Activated CD4-positive, CD25-positive, alpha-beta regulatory T cell treated with anti-CD3 and anti-CD28 coated beads, Interleukin-2, amount 50 U/mL, for 16 hours (primary cell): Measurements from ENCODE around the gene RUNX1.
"Not testable (repeated sequence)": the region's sequence is repeated elsewhere in the genome, so short reads cannot be mapped to it uniquely, and the experiment has no call there.

Experiments used
- DNase-seq: peaks from one replicate; pipeline ENCODE4 v3.0.0-alpha.2; 2020; ENCODE audit warnings: low read depth, low spot score

Gene RUNX1

GRCh38 chr21:34970167-34970500 lies 79.0 kb downstream of the RUNX1 start:
- no peak for DNase-seq

DNA sequence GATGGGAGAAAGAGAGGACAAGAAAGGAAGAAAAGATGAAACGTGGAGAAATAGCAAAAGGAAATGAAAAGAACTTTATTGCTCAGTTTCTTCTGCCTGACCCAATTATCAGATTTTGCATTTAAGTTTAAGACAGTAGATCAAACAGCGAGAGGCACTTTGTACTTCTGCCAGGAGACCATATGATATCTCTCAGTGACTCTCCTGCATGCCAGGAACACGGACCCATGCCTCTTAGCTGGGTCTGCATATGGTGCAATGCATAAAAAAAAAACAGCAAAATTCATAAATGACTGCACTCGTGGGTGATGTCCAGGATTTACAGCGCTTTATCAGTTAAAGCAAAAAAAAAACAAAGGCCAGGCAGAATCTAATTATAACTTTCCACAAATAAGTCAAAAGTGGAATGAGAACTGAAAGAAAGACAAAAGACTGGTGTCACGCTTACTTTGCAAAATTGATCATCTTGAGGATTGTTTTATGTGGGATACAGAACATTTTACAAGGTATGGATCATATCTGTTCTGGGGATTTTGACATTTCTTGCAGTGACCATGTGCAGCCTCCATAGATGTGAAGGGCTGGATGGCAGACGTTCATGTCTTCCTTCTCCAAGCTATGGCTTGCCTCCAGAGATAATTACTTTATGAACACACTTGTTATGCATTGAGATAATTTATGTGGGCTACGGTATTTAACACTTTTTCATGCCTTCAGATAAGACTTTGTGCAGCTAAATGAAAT lies 79.5 kb downstream of the RUNX1 start:
- DNase-seq, result no peak

DNA sequence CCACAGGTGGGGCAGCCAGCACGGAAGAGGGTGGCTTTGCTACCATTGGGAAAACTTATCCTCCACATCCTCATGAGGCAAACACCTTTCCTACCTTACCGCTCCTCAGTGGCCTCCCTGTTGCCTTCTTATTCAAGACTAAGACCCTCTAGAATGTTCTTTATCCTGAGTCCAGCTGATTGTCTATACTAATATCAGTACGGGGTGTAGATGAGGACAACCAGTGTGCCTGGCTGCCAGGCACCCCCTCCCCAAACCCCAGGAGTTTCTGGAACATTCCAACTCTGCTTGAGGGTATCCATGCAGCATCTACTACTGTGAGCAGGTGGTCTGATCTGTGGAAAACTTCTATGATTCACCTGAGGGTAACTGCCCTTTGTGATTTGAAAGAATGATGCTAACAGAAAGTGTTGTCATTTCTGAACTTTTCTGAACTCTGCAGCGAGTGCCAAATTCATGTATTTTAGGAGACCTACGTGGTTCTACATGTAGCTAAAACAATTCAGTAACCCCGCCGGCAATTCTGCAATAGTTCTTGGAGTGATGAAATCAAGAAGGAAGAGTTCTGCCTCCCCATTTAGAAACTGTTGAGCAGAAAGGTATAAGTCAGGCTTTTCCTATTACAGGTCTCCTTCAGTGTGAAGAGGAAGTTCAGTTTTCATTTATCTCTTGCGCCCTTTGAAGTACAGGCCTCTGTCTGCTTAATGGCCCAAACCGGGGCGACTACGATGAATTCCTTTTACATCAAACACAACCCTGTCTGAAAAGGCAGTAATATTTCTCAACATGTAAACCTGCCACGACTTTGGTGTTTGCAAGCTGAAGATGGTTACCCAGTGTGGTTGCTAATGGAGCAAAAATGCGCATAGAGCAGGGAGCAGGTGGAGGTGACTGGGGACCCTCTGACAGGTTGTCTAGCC lies 80.4 kb downstream of the RUNX1 start:
- DNase-seq, result no peak

DNA sequence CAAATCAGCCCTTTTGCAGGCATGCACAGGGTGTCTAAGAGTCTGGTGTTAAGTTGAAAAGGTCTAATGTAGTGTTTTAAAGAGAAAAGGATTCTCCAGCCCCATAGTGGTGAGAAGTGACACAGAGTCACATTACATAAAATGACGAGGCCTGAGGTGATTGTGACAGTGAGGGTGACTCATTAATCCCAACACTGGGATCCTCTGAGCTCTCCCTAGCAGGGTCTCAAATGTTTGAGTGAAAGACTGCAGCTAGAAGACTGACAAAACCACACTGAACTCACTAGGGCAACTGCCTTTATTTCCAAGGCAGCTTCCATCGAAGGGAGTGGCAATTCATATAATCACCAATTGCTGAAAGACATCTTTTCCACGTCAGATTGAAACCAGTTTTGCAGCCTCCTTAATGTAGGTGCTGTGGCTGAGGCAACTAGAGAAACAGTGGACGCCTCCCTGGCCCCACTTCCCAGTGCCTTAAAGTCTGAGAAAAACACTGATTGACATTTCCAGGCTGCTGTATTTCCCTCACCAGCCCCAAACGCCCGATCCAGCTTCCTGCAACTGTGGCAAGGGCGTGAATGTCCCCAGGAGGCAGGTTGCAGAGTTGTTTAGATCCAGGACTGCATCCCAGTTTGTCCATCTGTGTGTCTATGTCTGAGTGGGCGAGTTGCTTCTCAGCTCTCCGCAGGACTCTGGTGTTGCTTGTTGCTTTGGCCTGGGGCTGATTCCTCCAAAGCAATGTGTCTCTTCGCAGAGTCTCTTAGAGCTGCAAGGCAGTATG lies 81.4 kb downstream of the RUNX1 start:
- no peak for DNase-seq

DNA sequence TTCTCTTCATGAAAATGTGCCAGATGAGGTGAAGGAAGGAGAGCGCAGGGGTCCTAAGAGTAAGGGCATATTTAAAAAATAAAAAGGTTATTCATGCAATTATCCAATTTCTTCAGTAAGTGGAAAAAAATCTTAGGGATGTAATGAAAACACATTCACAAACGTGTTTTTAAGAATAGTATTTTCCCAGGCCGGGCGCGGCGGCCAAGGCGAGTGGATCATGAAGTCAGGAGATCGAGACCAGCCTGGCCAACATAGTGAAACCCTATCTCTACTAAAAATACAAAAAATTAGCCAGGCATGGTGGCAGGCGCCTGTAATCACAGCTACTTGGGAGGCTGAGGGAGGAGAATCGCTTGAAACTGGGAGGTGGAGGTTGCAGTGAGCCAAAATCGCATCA lies 82.2 kb downstream of the RUNX1 start:
- DNase-seq, result not testable (repeated sequence)

DNA sequence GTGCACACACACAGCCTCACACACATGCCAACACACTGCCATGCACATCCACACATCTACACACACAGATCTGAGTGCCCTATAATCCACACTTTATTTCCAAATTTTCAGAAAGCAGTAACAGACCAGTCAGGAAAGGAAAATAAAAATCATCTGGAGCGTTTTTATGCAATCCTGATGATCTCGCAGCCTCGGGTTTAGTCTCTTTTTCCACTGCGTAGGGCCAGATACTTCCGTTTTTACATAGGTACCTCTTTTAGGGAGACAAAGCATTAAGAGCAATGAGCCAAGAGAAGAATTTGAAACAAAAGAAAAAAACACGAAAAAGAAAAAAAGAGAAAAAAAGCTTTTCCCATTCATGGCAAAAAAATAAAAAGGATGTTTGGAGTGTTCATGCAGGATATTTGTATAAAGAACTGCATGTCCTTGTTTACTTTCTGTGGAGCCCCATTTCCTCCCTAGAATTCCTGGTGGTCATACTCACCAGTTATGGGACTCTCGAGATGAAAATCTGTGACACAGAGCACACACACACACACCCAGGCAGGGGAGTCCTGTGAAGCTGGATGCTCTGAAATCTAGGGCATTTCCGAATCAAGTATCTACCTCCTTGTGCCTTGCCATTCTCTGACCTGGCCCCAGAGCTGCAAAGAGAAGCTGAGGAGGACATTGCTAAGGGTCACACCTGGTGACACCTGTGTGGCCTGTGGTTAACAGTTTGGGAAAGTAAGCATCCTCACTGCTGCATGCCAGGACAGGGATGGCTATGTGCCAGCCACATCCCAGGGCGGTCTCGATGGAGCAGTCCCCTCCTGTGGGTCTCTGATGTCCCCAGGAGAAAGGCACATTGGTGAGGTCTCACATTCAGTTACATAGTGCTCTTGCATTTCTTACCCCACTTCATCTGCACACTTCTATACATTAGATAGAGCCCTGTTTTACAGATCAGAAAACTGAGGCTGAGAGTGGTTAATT lies 83.6 kb downstream of the RUNX1 start:
- DNase-seq, result no peak

- no peak for DNase-seq
Observed at GRCh38 chr21:34962586-34963222, 86.4 kb downstream of the RUNX1 start.

DNA sequence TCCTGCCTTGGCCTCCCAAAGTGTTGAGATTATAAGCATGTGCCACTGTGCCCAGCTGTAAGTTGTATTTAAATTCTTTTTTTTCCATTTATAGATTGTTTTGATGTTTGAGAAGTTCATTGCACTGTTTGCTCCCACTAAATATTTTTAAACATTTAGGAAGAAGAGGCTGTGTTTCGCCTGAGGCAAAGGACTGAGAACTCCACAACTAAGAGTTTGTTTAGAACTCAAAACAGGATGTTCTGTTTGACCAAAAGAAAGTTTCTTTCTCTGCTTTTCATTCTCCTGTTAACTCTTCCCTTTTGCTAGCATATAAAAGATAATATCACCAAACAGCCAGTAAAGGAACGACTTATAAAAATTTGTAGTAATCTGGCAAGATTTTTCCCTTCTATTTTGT lies 87.0 kb downstream of the RUNX1 start:
- no peak for DNase-seq

DNA sequence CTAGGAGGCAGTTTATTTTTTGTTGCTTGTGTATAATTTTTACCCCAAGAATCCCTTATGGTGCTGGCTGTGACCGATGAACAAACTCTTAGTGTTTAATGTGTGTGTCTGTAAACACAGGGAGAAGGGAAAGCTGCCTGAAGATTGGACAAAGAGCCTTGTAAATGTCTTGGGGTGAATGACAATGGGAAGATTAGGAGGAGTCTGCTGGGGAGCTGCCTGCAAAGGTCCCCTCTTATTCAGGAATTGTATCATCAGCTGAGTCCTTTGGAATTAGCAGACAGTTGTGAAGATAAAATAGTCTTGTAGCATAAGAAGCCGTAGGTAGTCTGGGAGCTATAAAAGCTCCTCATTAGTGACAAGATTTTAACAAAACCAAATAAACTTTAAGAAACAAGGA lies 88.4 kb downstream of the RUNX1 start:
- no peak for DNase-seq

DNA sequence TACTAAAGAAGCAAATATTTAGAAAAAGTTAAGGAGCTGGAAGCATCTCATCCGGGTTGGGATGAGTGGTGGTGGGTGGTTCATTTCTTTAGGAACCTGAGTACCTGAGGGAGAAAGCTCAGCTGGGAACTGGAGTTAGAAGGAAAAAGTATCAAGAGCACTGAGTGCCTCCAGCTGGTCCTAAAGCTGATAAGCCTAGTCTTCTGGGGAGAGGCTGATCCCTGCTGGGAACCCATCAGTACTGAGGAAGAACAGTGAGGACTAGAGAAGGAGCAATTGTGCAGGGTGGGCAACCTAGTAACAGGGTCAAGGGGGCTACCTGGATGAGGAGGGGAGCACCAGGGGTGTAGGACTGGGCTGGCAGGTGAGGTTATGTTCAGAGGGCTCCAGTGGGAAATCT lies 89.5 kb downstream of the RUNX1 start:
- DNase-seq, result no peak

DNA sequence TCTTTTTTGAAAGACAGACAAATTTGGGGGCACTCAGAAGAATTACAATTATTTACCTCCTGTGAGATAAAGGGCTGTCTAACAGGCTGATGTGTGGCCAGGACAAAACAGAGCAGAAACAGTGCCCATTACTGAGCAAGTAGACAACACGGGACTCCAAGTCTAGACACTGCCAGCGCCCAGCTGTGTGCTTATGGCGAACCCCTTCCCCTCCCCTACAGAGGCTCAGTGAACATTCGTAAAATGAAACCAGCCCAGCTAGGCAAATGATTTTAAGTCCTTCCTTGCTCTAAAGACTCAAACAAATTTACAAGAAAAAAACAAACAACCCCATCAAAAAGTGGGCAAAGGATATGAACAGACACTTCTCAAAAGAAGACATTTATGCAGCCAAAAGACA lies 91.1 kb downstream of the RUNX1 start:
- DNase-seq, result no peak

- DNase-seq, result no peak
Observed at GRCh38 chr21:34956416-34957316, 92.4 kb downstream of the RUNX1 start.

- DNase-seq, result no peak
Observed at GRCh38 chr21:34953950-34954349, 95.2 kb downstream of the RUNX1 start.

DNA sequence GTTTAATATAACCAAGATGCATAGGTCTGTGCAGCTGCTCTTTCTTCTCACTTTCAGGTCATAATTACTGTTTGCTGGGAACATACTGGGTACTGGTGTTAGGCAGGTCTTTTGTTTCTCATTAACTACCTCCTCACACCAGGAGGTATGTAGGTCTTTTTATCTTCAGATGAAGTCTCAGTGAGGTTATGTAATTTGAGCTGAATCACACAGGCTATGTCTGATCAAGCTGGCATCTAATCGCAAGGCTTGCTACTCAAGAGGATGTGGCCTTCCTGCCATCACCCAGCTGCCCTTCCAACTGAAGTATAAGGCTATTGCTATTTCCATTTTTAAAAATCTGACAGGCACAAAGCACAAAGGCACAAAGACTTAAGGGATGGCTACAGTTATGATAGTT lies 96.4 kb downstream of the RUNX1 start:
- no peak for DNase-seq

GRCh38 chr21:34951868-34952267 lies 97.2 kb downstream of the RUNX1 start:
- not testable (repeated sequence) for DNase-seq

GRCh38 chr21:34950980-34951379 lies 98.1 kb downstream of the RUNX1 start:
- DNase-seq, result no peak

- no peak for DNase-seq
Observed at GRCh38 chr21:34949499-34949898, 99.6 kb downstream of the RUNX1 start.

DNA sequence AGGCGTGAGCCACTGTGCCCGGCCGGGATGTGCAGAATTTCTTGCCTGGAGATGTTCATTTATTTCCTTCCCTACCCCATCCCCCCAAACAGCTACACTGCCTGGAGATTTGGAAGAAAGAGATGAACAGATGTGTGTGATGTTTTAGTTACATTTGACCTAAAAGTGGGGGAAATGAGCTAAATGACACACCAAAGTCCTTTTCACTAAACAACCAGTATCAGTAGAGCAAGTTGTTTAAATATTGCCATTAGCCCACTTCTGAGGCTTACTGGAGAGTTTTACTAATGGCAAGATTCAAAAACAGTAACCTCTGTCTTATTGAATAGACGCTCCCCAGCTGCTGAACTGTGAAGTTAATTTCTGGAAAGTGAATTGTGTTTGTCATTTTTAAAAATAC lies 100.1 kb downstream of the RUNX1 start:
- no peak for DNase-seq

DNA sequence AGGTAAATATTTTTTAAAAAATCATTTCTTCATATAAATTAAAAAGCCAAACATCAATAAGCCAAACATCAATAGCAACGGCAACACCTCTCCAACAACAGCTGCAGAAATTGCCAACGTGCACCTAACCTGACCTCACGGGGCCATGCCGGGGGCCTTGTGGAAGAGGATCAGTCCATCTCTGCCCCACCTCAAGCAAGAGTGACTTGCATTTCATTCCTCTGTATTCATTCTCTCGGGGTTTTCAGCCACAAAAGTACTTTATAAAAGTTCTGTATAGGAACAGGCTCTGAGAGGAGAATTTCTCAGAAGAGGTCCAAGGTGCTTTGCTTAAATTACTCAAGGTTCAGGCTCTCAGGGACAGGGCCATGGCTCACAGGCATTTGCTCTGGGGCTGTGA lies 100.9 kb downstream of the RUNX1 start:
- DNase-seq, result no peak
